ENCODE results near the gene CALML3. TPM values are rescaled to one million over a fixed set of nuclear protein-coding genes. Genes with fewer than 3 reads are reported as not detected.

Gene CALML3
- total and polyA plus RNA-seq, 11 donors: 0.03 TPM; not detected in 10

- H3K9me3 ChIP-seq: no peaks in the 10 kb centered on the region
- DNase-seq (no peak), ATAC-seq (peak in 1 of 4 donors; percentile 16)
- no peaks in the 10 kb centered on the region for H3K36me3 ChIP-seq
- H3K27ac ChIP-seq: no peak overlapping the region
- TF ChIP-seq POLR2A (IDR thresholded peaks at IDR 0.05): no peak
- TF ChIP-seq, protein P1, sequence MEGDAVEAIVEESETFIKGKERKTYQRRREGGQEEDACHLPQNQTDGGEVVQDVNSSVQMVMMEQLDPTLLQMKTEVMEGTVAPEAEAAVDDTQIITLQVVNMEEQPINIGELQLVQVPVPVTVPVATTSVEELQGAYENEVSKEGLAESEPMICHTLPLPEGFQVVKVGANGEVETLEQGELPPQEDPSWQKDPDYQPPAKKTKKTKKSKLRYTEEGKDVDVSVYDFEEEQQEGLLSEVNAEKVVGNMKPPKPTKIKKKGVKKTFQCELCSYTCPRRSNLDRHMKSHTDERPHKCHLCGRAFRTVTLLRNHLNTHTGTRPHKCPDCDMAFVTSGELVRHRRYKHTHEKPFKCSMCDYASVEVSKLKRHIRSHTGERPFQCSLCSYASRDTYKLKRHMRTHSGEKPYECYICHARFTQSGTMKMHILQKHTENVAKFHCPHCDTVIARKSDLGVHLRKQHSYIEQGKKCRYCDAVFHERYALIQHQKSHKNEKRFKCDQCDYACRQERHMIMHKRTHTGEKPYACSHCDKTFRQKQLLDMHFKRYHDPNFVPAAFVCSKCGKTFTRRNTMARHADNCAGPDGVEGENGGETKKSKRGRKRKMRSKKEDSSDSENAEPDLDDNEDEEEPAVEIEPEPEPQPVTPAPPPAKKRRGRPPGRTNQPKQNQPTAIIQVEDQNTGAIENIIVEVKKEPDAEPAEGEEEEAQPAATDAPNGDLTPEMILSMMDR (IDR thresholded peaks at IDR 0.05): no peak
- WGBS, 4 donors: 90 to 94% (median 93%) methylated on average over 16 to 19 of the region's 19 CpGs
- H3K4me1 ChIP-seq: no peaks in the 10 kb centered on the region
- intact Hi-C loops (cut with DNase I): no loop called here
- no peaks in the 10 kb centered on the region for H3K27me3 ChIP-seq
- H3K4me3 ChIP-seq: no peak overlapping the region
Observed at GRCh38 chr10:5506751-5507648, 17.8 kb upstream of the CALML3 start.

- no peaks in the 10 kb centered on the region for H3K9me3 ChIP-seq
- no peak overlapping the region for H3K4me3 ChIP-seq
- ATAC-seq: no peak
- no peaks in the 10 kb centered on the region for H3K27me3 ChIP-seq
- H3K27ac ChIP-seq: no peak overlapping the region
- H3K4me1 ChIP-seq: no peaks in the 10 kb centered on the region
- TF ChIP-seq, protein P1 (IDR thresholded peaks at IDR 0.05): no peak
- no peak for TF ChIP-seq POLR2A (IDR thresholded peaks at IDR 0.05)
- intact Hi-C loops (cut with DNase I): no loop called here
- DNase-seq: no peak
- H3K36me3 ChIP-seq: no peaks in the 10 kb centered on the region
- WGBS, 4 donors: 90 to 95% (median 91%) methylated on average over 14 of the region's 14 CpGs
Observed at GRCh38 chr10:5507649-5508131, 17.1 kb upstream of the CALML3 start.

DNA sequence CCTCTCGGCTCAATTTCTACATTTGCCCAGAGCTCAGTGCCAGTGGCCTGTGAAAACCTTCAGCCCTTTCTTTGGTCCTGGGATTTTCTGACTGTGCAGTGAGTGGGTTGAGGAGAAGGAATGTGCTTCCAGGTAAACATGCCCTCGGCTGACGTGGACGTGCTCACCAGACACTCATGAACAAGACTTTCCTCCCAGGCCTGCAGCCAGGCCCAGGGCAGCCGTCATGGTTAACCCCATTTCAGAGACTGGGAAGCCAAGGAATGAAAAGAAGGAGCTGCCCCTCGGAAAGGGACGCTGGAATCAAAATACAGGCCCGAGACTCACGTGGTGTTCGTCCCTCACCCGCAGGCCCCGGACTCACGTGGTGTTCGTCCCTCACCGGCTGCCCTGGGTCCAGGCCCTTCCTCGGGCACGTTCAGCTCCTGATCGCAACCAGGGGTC, 16.6 kb upstream of the CALML3 start:
- no peaks in the 10 kb centered on the region for H3K27me3 ChIP-seq
- 94 to 97% (median 95%) methylated on average over 18 of the region's 18 CpGs for WGBS, 4 donors
- no peak for ATAC-seq
- intact Hi-C loops (cut with DNase I): no loop called here
- no peaks in the 10 kb centered on the region for H3K4me1 ChIP-seq
- DNase-seq: no peak
- TF ChIP-seq, protein P1 (IDR thresholded peaks at IDR 0.05): no peak
- TF ChIP-seq POLR2A (IDR thresholded peaks at IDR 0.05): no peak
- no peaks in the 10 kb centered on the region for H3K9me3 ChIP-seq
- H3K36me3 ChIP-seq: no peaks in the 10 kb centered on the region
- no peak overlapping the region for H3K4me3 ChIP-seq
- no peak overlapping the region for H3K27ac ChIP-seq

DNA sequence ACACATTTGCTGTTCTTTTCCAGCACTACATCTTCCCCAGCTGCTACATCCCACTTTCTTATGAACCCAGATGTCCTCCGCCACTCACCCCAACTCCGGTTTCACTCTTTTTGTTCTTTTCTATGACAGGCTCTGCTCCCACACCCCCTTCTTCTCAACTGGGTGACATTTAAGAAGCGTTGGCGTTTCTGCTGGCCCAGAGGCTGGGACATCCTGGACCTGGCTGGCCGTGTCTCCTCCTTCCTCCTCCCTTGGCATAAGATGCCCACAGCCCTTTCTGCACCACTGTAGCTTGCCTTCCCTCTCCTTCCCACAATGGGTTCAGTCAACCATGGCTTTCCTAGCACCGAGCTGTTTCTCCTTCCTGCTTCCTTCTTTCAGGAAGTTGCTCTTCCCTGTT, 16.0 kb upstream of the CALML3 start:
- 88 to 94% (median 93%) methylated on average over 6 of the region's 6 CpGs for WGBS, 4 donors
- TF ChIP-seq, protein P1 (IDR thresholded peaks at IDR 0.05): no peak
- Histone ChIP-seq H3K4me3 (no peak overlapping the region), H3K4me1 (no peaks in the 10 kb centered on the region), H3K36me3 (no peaks in the 10 kb centered on the region), H3K9me3 (no peaks in the 10 kb centered on the region), H3K27me3 (no peaks in the 10 kb centered on the region), H3K27ac (no peak overlapping the region)
- DNase-seq (no peak), ATAC-seq (no peak)
- intact Hi-C loops (cut with DNase I): no loop called here
